HEK293 (cell line): ENCODE measurements around the gene CLP1.

Experiments
- ATF2 ChIP-seq: fragments of 450-650 bp; formaldehyde crosslinking; IDR thresholded peaks from 2 replicates; pipeline ENCODE4 v1.5.1; 2016; ENCODE audit warnings: missing biosample characterization, missing genetic modification characterization, low read depth
- GLIS2 ChIP-seq: fragments of 450-650 bp; formaldehyde crosslinking; IDR thresholded peaks from 2 replicates; pipeline ENCODE4 v1.5.1; 2016; ENCODE audit warnings: missing biosample characterization, missing genetic modification characterization
- HOXA7 ChIP-seq: sonication (generic); formaldehyde crosslinking; IDR thresholded peaks from 2 replicates; pipeline ENCODE4 v1.8.1; 2022; ENCODE audit warnings: missing genetic modification reagents, borderline replicate concordance
- PRDM1 ChIP-seq: fragments of 450-650 bp; formaldehyde crosslinking; IDR thresholded peaks from 2 replicates; pipeline ENCODE4; 2016; ENCODE audit warnings: missing biosample characterization, missing genetic modification characterization
- SP2 ChIP-seq: fragments of 450-650 bp; formaldehyde crosslinking; IDR thresholded peaks from 2 replicates; pipeline ENCODE4 v1.5.1; 2016; ENCODE audit warnings: missing biosample characterization, missing genetic modification characterization
- SP7 ChIP-seq: fragments of 450-650 bp; formaldehyde crosslinking; IDR thresholded peaks from 2 replicates; pipeline ENCODE4 v1.5.1; 2016; ENCODE audit warnings: missing biosample characterization, missing genetic modification characterization
- TSHZ1 ChIP-seq: fragments of 450-650 bp; formaldehyde crosslinking; IDR thresholded peaks from 2 replicates; pipeline ENCODE4 v1.5.1; 2016; ENCODE audit warnings: missing biosample characterization, missing genetic modification characterization, borderline replicate concordance
- YY1 ChIP-seq: fragments of 450-650 bp; formaldehyde crosslinking; IDR thresholded peaks from 2 replicates; pipeline ENCODE4 v1.5.1; 2018; ENCODE audit warnings: missing biosample characterization, missing genetic modification characterization
- YY2 ChIP-seq: fragments of 450-650 bp; formaldehyde crosslinking; IDR thresholded peaks from 2 replicates; pipeline ENCODE4 v1.5.1; 2016; ENCODE audit warnings: missing biosample characterization, missing genetic modification characterization
- ZBTB48 ChIP-seq: fragments of 450-650 bp; formaldehyde crosslinking; IDR thresholded peaks from 2 replicates; pipeline ENCODE4 v1.5.1; 2016; ENCODE audit warnings: missing biosample characterization, missing genetic modification characterization
- ZFHX2 ChIP-seq: fragments of 450-650 bp; formaldehyde crosslinking; conservative IDR thresholded peaks from 2 replicates; pipeline ENCODE4 v1.5.1; 2016; ENCODE audit warnings: missing biosample characterization, missing genetic modification characterization
- ZNF10 ChIP-seq: fragments of 450-650 bp; formaldehyde crosslinking; IDR thresholded peaks from 2 replicates; pipeline ENCODE4 v1.5.1; 2017; ENCODE audit warnings: missing biosample characterization, missing genetic modification characterization
- ZNF121 ChIP-seq: fragments of 450-650 bp; formaldehyde crosslinking; IDR thresholded peaks from 2 replicates; pipeline ENCODE4 v1.5.1; 2016; ENCODE audit warnings: missing biosample characterization, missing genetic modification characterization
- ZNF174 ChIP-seq: fragments of 450-650 bp; formaldehyde crosslinking; IDR thresholded peaks from 2 replicates; pipeline ENCODE4 v1.5.0; 2017; ENCODE audit warnings: missing biosample characterization, mild to moderate bottlenecking, missing genetic modification characterization
- ZNF2 ChIP-seq: fragments of 450-650 bp; formaldehyde crosslinking; IDR thresholded peaks from 2 replicates; pipeline ENCODE4 v1.5.1; 2016; ENCODE audit warnings: missing biosample characterization, missing genetic modification characterization
- ZNF24 ChIP-seq: fragments of 450-650 bp; formaldehyde crosslinking; IDR thresholded peaks from 2 replicates; pipeline ENCODE4 v1.5.1; 2016; ENCODE audit warnings: missing biosample characterization, missing genetic modification characterization
- ZNF335 ChIP-seq: fragments of 450-650 bp; formaldehyde crosslinking; conservative IDR thresholded peaks from 2 replicates; pipeline ENCODE4 v1.5.1; 2016; ENCODE audit warnings: missing biosample characterization, missing genetic modification characterization
- ZNF350 ChIP-seq: fragments of 450-650 bp; formaldehyde crosslinking; IDR thresholded peaks from 2 replicates; pipeline ENCODE4 v1.5.0; 2017; ENCODE audit warnings: missing biosample characterization, mild to moderate bottlenecking, missing genetic modification characterization
- ZNF354C ChIP-seq: fragments of 450-650 bp; formaldehyde crosslinking; IDR thresholded peaks from 2 replicates; pipeline ENCODE4 v1.5.1; 2016; ENCODE audit warnings: missing biosample characterization, missing genetic modification characterization, low read depth, borderline replicate concordance
- ZNF514 ChIP-seq: fragments of 450-650 bp; formaldehyde crosslinking; IDR thresholded peaks from 2 replicates; pipeline ENCODE4 v1.5.1; 2016; ENCODE audit warnings: missing biosample characterization, missing genetic modification characterization
- ZNF558 ChIP-seq: fragments of 450-650 bp; formaldehyde crosslinking; IDR thresholded peaks from 2 replicates; pipeline ENCODE4 v1.5.1; 2016; ENCODE audit warnings: missing biosample characterization, missing genetic modification characterization
- ZNF560 ChIP-seq: fragments of 450-650 bp; formaldehyde crosslinking; IDR thresholded peaks from 2 replicates; pipeline ENCODE4 v1.5.1; 2017; ENCODE audit warnings: missing biosample characterization, missing genetic modification characterization, borderline replicate concordance
- ZNF701 ChIP-seq: fragments of 450-650 bp; formaldehyde crosslinking; IDR thresholded peaks from 2 replicates; pipeline ENCODE4 v1.5.1; 2016; ENCODE audit warnings: missing biosample characterization, missing genetic modification characterization
- ZNF776 ChIP-seq: fragments of 450-650 bp; formaldehyde crosslinking; IDR thresholded peaks from 2 replicates; pipeline ENCODE4 v1.5.0; 2017; ENCODE audit warnings: missing biosample characterization, missing genetic modification characterization, borderline replicate concordance
- ZSCAN18 ChIP-seq: fragments of 450-650 bp; formaldehyde crosslinking; IDR thresholded peaks from 2 replicates; pipeline ENCODE4 v1.5.1; 2016; ENCODE audit warnings: missing biosample characterization, missing genetic modification characterization
- ZSCAN30 ChIP-seq: fragments of 450-650 bp; IDR thresholded peaks from 2 replicates; pipeline ENCODE4 v1.5.1; 2018; ENCODE audit warnings: missing biosample characterization, mild to moderate bottlenecking, missing genetic modification characterization, moderate library complexity
- TF ChIP-seq, protein P1 (sequence below): fragments of 450-650 bp; formaldehyde crosslinking; IDR thresholded peaks from 2 replicates; pipeline ENCODE4 v1.5.1; 2017; ENCODE audit warnings: missing biosample characterization, missing genetic modification characterization
- TF ChIP-seq, protein P2 (sequence below): fragments of 450-650 bp; IDR thresholded peaks from 2 replicates; pipeline ENCODE4 v1.5.1; 2018; ENCODE audit warnings: missing biosample characterization, mild to moderate bottlenecking, missing genetic modification characterization
- TF ChIP-seq, protein P3 (sequence below): fragments of 450-650 bp; formaldehyde crosslinking; conservative IDR thresholded peaks from 2 replicates; pipeline ENCODE4 v1.5.1; 2016; ENCODE audit warnings: low read depth, missing biosample characterization, missing genetic modification characterization

The CLP1 gene

GRCh38 chr11:57638811-57639320, 18.7 kb upstream of the CLP1 start (continued):
- no peak for TF ChIP-seq ZSCAN18 (tag by site-specific recombination)
- no peak for TF ChIP-seq TSHZ1 (tag by site-specific recombination)
- 0 out of 2 replicates have a peak, but pooled peaks have one; percentile 10 for TF ChIP-seq ZNF335
- no peak for TF ChIP-seq ATF2
- TF ChIP-seq ZNF354C = no peak
- TF ChIP-seq, protein P1, sequence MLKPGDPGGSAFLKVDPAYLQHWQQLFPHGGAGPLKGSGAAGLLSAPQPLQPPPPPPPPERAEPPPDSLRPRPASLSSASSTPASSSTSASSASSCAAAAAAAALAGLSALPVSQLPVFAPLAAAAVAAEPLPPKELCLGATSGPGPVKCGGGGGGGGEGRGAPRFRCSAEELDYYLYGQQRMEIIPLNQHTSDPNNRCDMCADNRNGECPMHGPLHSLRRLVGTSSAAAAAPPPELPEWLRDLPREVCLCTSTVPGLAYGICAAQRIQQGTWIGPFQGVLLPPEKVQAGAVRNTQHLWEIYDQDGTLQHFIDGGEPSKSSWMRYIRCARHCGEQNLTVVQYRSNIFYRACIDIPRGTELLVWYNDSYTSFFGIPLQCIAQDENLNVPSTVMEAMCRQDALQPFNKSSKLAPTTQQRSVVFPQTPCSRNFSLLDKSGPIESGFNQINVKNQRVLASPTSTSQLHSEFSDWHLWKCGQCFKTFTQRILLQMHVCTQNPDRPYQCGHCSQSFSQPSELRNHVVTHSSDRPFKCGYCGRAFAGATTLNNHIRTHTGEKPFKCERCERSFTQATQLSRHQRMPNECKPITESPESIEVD (tag by site-specific recombination) = no peak
- TF ChIP-seq PRDM1 (tag by site-specific recombination) = no peak
- TF ChIP-seq GLIS2 = peak; percentile 53; the same call in 1 of the 2 replicates
- TF ChIP-seq ZNF24 (tag by site-specific recombination) = no peak
- no peak for TF ChIP-seq SP7 (tag by site-specific recombination)
- TF ChIP-seq, protein P2, sequence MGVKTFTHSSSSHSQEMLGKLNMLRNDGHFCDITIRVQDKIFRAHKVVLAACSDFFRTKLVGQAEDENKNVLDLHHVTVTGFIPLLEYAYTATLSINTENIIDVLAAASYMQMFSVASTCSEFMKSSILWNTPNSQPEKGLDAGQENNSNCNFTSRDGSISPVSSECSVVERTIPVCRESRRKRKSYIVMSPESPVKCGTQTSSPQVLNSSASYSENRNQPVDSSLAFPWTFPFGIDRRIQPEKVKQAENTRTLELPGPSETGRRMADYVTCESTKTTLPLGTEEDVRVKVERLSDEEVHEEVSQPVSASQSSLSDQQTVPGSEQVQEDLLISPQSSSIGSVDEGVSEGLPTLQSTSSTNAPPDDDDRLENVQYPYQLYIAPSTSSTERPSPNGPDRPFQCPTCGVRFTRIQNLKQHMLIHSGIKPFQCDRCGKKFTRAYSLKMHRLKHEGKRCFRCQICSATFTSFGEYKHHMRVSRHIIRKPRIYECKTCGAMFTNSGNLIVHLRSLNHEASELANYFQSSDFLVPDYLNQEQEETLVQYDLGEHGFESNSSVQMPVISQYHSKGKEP (tag by site-specific recombination) = no peak
- no peak for TF ChIP-seq ZNF174 (tag by site-specific recombination)
- TF ChIP-seq YY1 (tag by site-specific recombination) = no peak
- no peak for TF ChIP-seq HOXA7 (CRISPR knock-in tag)
- no peak for TF ChIP-seq YY2 (tag by site-specific recombination)
- no peak for TF ChIP-seq ZNF558 (tag by site-specific recombination)
- TF ChIP-seq, protein P3, sequence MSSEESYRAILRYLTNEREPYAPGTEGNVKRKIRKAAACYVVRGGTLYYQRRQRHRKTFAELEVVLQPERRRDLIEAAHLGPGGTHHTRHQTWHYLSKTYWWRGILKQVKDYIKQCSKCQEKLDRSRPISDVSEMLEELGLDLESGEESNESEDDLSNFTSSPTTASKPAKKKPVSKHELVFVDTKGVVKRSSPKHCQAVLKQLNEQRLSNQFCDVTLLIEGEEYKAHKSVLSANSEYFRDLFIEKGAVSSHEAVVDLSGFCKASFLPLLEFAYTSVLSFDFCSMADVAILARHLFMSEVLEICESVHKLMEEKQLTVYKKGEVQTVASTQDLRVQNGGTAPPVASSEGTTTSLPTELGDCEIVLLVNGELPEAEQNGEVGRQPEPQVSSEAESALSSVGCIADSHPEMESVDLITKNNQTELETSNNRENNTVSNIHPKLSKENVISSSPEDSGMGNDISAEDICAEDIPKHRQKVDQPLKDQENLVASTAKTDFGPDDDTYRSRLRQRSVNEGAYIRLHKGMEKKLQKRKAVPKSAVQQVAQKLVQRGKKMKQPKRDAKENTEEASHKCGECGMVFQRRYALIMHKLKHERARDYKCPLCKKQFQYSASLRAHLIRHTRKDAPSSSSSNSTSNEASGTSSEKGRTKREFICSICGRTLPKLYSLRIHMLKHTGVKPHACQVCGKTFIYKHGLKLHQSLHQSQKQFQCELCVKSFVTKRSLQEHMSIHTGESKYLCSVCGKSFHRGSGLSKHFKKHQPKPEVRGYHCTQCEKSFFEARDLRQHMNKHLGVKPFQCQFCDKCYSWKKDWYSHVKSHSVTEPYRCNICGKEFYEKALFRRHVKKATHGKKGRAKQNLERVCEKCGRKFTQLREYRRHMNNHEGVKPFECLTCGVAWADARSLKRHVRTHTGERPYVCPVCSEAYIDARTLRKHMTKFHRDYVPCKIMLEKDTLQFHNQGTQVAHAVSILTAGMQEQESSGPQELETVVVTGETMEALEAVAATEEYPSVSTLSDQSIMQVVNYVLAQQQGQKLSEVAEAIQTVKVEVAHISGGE (tag by site-specific recombination) = no peak
- no peak for TF ChIP-seq ZNF2 (tag by site-specific recombination)
- TF ChIP-seq ZBTB48 = no peak
- TF ChIP-seq ZNF121 (tag by site-specific recombination) = no peak
- no peak for TF ChIP-seq SP2 (tag by site-specific recombination)
- TF ChIP-seq ZNF701 = no peak
- TF ChIP-seq ZNF514 (tag by site-specific recombination) = no peak
- TF ChIP-seq ZNF10 = no peak
- TF ChIP-seq ZNF776 = no peak
- peak; percentile 86 for TF ChIP-seq ZFHX2 (tag by site-specific recombination)
- no peak for TF ChIP-seq ZSCAN30 (tag by site-specific recombination)
- no peak for TF ChIP-seq ZNF560
- no peak for TF ChIP-seq ZNF350
